C4-2B (cell line): ENCODE data around the gene CRMP1.

Experiments used
- H3K27ac ChIP-seq: fragments of 450-650 bp; 2 replicates; pipeline ENCODE4 v1.5.1; 2017
- CTCF ChIP-seq: fragments of 450-650 bp; conservative IDR thresholded peaks from 2 replicates; pipeline ENCODE4 v1.5.1; 2017; ENCODE audit warnings: mild to moderate bottlenecking
- ZFX ChIP-seq: fragments of 450-650 bp; IDR thresholded peaks from 2 replicates; pipeline ENCODE4 v1.6.1; 2017

CRMP1 gene

GRCh38 chr4:5894266-5894665 is 1.4 kb upstream of the CRMP1 start:
- TF ChIP-seq CTCF (no peak), ZFX (no peak)
- H3K27ac ChIP-seq, result no peak overlapping the region

- H3K27ac ChIP-seq, result no peak overlapping the region
Observed at GRCh38 chr4:5893591-5893990, 705 bp upstream of the CRMP1 start.

GRCh38 chr4:5892323-5893003 is 423 bp downstream of the CRMP1 start:
- no peak overlapping the region for H3K27ac ChIP-seq
- TF ChIP-seq CTCF, result no peak
- no peak for TF ChIP-seq ZFX

More at GRCh38 chr4:5893591-5893990, 705 bp upstream of the CRMP1 start:
- no peak for TF ChIP-seq CTCF
- no peak for TF ChIP-seq ZFX

GRCh38 chr4:5891563-5892322 is 1.1 kb downstream of the CRMP1 start:
- H3K27ac ChIP-seq, result no peak overlapping the region

GRCh38 chr4:5890063-5890727 is 2.7 kb downstream of the CRMP1 start:
- TF ChIP-seq ZFX (no peak), CTCF (no peak)
- no peak overlapping the region for H3K27ac ChIP-seq

More at GRCh38 chr4:5891563-5892322, 1.1 kb downstream of the CRMP1 start:
- TF ChIP-seq ZFX (no peak), CTCF (no peak)

- no peak overlapping the region for H3K27ac ChIP-seq
- TF ChIP-seq CTCF (no peak), ZFX (no peak)
Observed at GRCh38 chr4:5889002-5889696, 3.7 kb downstream of the CRMP1 start.
